Right lobe of liver (tissue), 4 donors: ENCODE results near the gene AOAH.

ENCODE experiments used
- CTCF ChIP-seq, 4 donors: fragments of 200-600 bp in 3 of 4; fragments of 450-650 bp in 1 of 4; IDR thresholded peaks; one replicate each; pipeline versions ENCODE4 v1.5.1 to v1.8.0; 2016 to 2022; ENCODE audit warnings: antibody characterized with exemption in 4 of 4, mild to moderate bottlenecking in 2 of 4
- POLR2A ChIP-seq: fragments of 450-650 bp; IDR thresholded peaks from one replicate; pipeline ENCODE4 v1.6.1; 2017; ENCODE audit warnings: antibody characterized with exemption, mild to moderate bottlenecking
- donor health status: DM: no; HTN: no; CAD: no.
- donor health status: DM: no; HTN: no; CAD: no.
- donor health status: DM: no; HTN: yes; CAD: no.

DNA sequence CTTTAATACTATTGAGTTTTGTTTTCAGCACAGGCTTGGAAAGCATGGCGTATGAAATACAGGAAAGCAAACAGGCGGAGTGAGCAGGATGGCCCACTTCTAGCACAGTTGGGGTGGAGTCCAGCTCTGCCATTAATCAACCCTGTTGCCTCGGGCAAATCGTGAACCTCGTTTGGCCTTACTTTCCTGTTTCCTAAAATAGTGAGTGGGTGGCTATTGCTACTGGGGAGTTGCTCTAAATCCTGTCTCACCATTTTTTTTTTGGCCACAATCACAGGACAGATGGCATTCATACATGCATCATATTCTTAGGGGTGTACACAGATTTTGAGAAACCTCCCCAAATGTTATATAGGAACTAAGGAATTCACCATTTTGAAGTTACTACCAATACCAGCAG is 176.9 kb downstream of the AOAH start:
- TF ChIP-seq CTCF (IDR thresholded peaks at IDR 0.05) (no peak), POLR2A (no peak)
